ENCODE results near the gene PLXNA3. TPM values are rescaled to one million over a fixed set of nuclear protein-coding genes. Genes with fewer than 3 reads are reported as not detected.
A peak's percentile ranks its signal among the peaks of the same experiment; 100 is the strongest.

Gene PLXNA3
- total RNA-seq, 4 donors from 2014 or later: 38.0 to 54.6 (median 48.4) TPM

GRCh38 chrX:154435171-154435733 is 22.8 kb upstream of the PLXNA3 start:
- H3K27ac ChIP-seq: no peak overlapping the region
- no peak overlapping the region for H3K4me3 ChIP-seq
- H3K36me3 ChIP-seq: peaks cover 0 to 17% (median 0%) of the 10 kb centered on the region in 3 donors
- no peak for DNase-seq
- peaks cover 0 to 14% (median 0%) of the 10 kb centered on the region in 4 donors for H3K4me1 ChIP-seq
- H3K27me3 ChIP-seq: no peaks in the 10 kb centered on the region
- H3K9me3 ChIP-seq: no peaks in the 10 kb centered on the region
- no peak for TF ChIP-seq POLR2A (IDR thresholded peaks at IDR 0.05)

- TF ChIP-seq, protein P1, sequence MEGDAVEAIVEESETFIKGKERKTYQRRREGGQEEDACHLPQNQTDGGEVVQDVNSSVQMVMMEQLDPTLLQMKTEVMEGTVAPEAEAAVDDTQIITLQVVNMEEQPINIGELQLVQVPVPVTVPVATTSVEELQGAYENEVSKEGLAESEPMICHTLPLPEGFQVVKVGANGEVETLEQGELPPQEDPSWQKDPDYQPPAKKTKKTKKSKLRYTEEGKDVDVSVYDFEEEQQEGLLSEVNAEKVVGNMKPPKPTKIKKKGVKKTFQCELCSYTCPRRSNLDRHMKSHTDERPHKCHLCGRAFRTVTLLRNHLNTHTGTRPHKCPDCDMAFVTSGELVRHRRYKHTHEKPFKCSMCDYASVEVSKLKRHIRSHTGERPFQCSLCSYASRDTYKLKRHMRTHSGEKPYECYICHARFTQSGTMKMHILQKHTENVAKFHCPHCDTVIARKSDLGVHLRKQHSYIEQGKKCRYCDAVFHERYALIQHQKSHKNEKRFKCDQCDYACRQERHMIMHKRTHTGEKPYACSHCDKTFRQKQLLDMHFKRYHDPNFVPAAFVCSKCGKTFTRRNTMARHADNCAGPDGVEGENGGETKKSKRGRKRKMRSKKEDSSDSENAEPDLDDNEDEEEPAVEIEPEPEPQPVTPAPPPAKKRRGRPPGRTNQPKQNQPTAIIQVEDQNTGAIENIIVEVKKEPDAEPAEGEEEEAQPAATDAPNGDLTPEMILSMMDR (IDR thresholded peaks at IDR 0.05): no peak
- TF ChIP-seq POLR2A (IDR thresholded peaks at IDR 0.05): no peak
- peak in 2 of 3 donors; percentile 58 for DNase-seq
Measured at GRCh38 chrX:154436374-154436982, 21.6 kb upstream of the PLXNA3 start.

DNA sequence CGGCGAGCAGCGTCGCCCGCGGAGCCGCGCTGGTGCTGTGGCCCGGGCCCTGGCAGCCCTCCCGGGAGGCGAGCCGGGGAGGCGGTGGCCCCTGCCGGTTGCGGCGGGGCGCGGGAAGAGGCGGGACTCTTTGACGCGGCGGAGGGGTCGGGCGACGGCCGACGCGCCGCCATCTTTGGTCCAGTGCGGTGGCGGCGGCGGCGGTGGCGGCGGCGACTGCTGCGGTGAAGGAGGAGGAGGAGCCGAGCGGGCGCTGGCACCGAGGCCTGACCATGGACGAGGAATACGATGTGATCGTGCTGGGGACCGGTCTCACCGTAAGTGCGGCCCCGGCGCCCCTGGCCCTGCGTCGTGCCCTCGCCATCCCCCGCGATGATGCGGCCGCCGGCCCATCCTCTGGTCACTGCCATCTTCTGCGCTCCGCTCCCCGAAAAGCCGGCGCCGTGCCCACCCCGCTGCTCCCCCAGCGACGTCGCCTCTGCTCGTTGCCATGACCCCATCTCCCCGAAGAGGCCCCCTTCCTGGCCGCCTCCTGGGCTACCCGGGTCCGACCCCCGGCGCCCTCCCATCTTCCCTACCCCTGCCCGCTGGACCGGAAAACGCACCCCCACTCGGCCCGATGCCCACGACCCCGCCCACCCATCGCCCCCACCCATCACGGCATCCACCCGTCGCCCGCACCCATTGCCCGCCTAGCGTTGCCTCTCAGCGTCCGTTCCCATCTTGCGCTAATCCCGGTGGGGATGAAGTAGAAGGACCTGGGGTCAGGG is 20.9 kb upstream of the PLXNA3 start, which contains the start of gene GDI1:
Gene GDI1 (plus strand): TSS at position 172 of the 770 bp plus-strand sequence. CDS start 101 bp downstream, at position 273.
- Histone ChIP-seq H3K27ac (peak within 1 kb of the TSS; percentile 84 to 95 (median 92)), H3K36me3 (peaks cover 0 to 27% (median 0%) of the 10 kb centered on the region in 3 donors), H3K4me1 (peaks cover 0 to 14% (median 0%) of the 10 kb centered on the region in 4 donors), H3K4me3 (peak within 1 kb of the TSS; percentile 68 to 81 (median 75)), H3K27me3 (no peaks in the 10 kb centered on the region), H3K9me3 (no peaks in the 10 kb centered on the region)
- peak in 2 of 3 donors; percentile 66 to 67 for DNase-seq
- TF ChIP-seq POLR2A (IDR thresholded peaks at IDR 0.05): peak in 1 of 2 donors; percentile 17
- TF ChIP-seq, protein P1 (IDR thresholded peaks at IDR 0.05): no peak

More at GRCh38 chrX:154436374-154436982, 21.6 kb upstream of the PLXNA3 start:
- Histone ChIP-seq H3K9me3 (no peaks in the 10 kb centered on the region), H3K27me3 (no peaks in the 10 kb centered on the region), H3K4me1 (peaks cover 0 to 14% (median 0%) of the 10 kb centered on the region in 4 donors), H3K27ac (peak overlapping the region; percentile 84 to 95 (median 92)), H3K4me3 (peak overlapping the region; percentile 68 to 81 (median 75)), H3K36me3 (peaks cover 0 to 24% (median 0%) of the 10 kb centered on the region in 3 donors)

DNA sequence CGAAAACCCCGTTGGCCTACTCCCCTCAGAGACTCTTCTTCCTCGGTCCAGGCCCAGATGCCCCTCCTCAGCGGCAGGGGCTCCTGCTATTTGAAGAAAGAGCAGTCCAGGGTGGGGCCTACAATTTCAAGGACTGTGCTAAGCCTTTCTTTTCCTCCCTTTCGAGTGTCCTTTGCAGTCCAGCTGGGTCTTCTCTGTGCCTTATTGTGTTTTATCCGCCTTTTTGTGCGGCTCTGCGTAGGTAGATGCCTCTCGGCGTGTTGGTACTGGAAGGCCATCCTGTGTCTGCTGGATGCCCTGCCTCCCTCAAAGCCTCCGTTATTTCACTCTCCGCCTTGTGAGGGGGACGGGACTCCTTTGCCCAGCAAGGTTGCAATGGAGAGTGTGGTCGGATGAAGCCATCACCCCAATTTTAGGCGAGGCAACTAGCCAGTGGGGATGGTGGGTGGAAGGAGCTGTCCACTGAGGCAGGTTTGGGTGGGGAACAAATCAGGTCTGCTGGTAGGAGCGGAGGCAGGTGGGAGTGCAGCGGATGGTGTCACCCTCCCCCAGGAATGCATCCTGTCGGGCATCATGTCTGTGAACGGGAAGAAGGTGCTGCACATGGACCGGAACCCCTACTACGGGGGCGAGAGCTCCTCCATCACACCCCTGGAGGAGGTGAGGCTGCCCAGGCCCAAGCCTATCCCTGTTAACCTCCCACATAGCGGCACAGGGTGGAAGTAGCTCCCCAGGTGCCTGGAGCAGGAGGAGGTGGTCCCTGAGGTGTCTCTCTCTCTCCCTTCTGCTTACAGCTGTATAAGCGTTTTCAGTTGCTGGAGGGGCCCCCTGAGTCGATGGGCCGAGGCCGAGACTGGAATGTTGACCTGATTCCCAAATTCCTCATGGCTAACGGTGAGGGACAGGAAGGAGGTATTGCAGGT is 19.8 kb upstream of the PLXNA3 start:
- no peak for TF ChIP-seq POLR2A (IDR thresholded peaks at IDR 0.05)
- TF ChIP-seq, protein P1 (IDR thresholded peaks at IDR 0.05): no peak
- no peak for DNase-seq
- no peaks in the 10 kb centered on the region for H3K27me3 ChIP-seq
- H3K9me3 ChIP-seq: no peaks in the 10 kb centered on the region
- H3K27ac ChIP-seq: peak overlapping the region in 1 of 4 donors; percentile 92
- H3K36me3 ChIP-seq: peaks cover 0 to 25% (median 0%) of the 10 kb centered on the region in 3 donors
- peaks cover 0 to 14% (median under 1%) of the 10 kb centered on the region in 4 donors for H3K4me1 ChIP-seq
- H3K4me3 ChIP-seq: peak overlapping the region; percentile 68 to 81 (median 75)

DNA sequence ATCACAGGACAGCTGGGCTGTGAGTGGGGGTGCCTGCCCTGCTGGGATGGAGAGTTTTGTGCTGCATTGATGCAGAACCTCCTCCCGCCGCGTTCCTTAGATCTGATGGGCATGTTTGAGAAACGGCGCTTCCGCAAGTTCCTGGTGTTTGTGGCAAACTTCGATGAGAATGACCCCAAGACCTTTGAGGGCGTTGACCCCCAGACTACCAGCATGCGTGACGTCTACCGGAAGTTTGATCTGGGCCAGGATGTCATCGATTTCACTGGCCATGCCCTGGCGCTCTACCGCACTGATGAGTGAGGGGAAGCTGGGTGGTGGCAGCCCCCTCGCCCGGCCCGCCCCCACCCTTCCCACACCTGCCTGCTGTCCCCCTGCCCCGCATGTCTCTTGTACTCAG is 18.2 kb upstream of the PLXNA3 start:
- no peak for DNase-seq
- H3K27me3 ChIP-seq: no peaks in the 10 kb centered on the region
- H3K27ac ChIP-seq: no peak overlapping the region
- peaks cover 0 to 18% (median 3%) of the 10 kb centered on the region in 4 donors for H3K4me1 ChIP-seq
- no peaks in the 10 kb centered on the region for H3K9me3 ChIP-seq
- H3K4me3 ChIP-seq: no peak overlapping the region
- TF ChIP-seq POLR2A (IDR thresholded peaks at IDR 0.05): no peak
- TF ChIP-seq, protein P1 (IDR thresholded peaks at IDR 0.05): no peak
- peaks cover 0 to 20% (median 0%) of the 10 kb centered on the region in 3 donors for H3K36me3 ChIP-seq

Data from Peyer's patch (tissue), 4 donors.